ENCODE data around the gene SLC4A8. TPM values are rescaled to one million over a fixed set of nuclear protein-coding genes. Genes with fewer than 3 reads are reported as not detected.

The SLC4A8 gene
- total RNA-seq, 1 donor from 2014 or later: 2.3 TPM

DNA sequence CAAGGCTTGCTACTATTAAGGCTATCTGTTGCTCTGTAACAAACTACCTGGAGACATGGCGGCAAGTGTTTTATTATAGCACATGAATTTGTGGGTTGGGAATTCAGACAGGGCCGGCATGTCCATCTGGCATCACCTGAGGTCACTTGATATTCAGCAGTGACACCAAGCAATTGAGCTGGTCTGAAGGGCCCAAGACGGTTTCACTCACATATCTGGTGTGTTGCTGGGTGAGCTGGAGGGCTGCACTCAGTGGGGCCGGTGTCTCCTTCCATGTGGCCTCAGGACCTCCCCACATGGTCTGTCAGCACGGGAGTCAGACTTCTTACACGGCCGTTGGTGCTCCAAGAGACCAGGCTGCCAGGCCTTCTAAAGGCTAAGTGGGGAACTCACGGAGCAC is 114.0 kb downstream of the SLC4A8 start:
- no peak for DNase-seq
- Mint-ChIP-seq H3K36me3 (ENCODE audit: low read depth) (no peaks in the 10 kb centered on the region), H3K4me3 (no peak overlapping the region), H3K9me3 (no peaks in the 10 kb centered on the region), H3K27me3 (peaks cover 13% of the 10 kb centered on the region), H3K27ac (no peak overlapping the region), H3K4me1 (no peaks in the 10 kb centered on the region)
- intact Hi-C loops (cut with micrococcal nuclease): no loop called here

- intact Hi-C loops (cut with micrococcal nuclease): no loop called here
- DNase-seq: no peak
- H3K27ac Mint-ChIP-seq: no peak overlapping the region
- H3K4me3 Mint-ChIP-seq: no peak overlapping the region
- H3K4me1 Mint-ChIP-seq: no peaks in the 10 kb centered on the region
- no peaks in the 10 kb centered on the region for H3K9me3 Mint-ChIP-seq
- no peaks in the 10 kb centered on the region for H3K36me3 Mint-ChIP-seq (ENCODE audit: low read depth)
- H3K27me3 Mint-ChIP-seq: peaks cover 9% of the 10 kb centered on the region
Measured at GRCh38 chr12:51540996-51541395, 116.4 kb downstream of the SLC4A8 start.

DNA sequence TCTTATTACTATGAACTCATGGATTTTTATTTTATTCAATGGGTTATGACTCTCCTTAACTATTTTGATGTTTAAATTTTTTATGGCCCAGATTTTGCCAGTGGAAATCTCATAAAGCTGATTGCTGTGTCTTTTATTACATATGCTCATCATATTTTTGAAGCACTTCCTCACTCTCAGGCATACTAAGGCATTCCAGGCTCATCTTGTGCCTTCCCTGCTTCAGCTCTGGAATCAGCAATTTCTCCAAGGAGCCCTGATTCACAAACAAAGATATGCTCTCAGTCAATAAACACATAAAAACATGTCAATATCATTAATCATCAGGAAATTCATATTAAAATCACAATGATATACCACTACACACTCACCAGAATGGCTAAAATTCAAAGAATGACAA is 121.5 kb downstream of the SLC4A8 start:
- H3K4me1 Mint-ChIP-seq: no peaks in the 10 kb centered on the region
- H3K36me3 Mint-ChIP-seq (ENCODE audit: low read depth): no peaks in the 10 kb centered on the region
- peaks cover 25% of the 10 kb centered on the region for H3K27me3 Mint-ChIP-seq
- no peak for DNase-seq
- intact Hi-C loops (cut with micrococcal nuclease): no loop called here
- no peak overlapping the region for H3K27ac Mint-ChIP-seq
- no peaks in the 10 kb centered on the region for H3K9me3 Mint-ChIP-seq
- H3K4me3 Mint-ChIP-seq: no peak overlapping the region

DNA sequence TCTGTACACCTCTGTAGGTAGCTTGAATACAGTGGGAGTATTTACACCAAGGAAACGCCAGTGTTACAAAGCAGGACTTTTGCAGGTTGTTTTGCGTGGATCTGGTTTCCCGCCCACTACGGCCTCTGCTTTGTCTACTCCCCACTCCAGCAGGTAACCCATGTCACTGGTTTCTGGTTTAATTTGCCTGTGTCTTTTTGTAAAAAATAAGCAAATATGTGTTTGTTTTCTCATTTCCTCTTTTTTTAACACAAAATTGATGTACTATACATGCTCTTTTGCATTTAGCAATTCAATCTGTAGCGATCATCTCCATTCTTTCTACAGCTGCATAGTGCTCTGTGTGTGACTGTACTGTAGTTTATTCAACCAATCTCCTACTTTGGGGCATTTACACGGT is 123.0 kb downstream of the SLC4A8 start:
- Mint-ChIP-seq H3K4me3 (no peak overlapping the region), H3K4me1 (no peaks in the 10 kb centered on the region), H3K36me3 (ENCODE audit: low read depth) (no peaks in the 10 kb centered on the region), H3K9me3 (no peaks in the 10 kb centered on the region), H3K27me3 (peaks cover 28% of the 10 kb centered on the region), H3K27ac (no peak overlapping the region)
- no peak for DNase-seq
- intact Hi-C loops (cut with micrococcal nuclease): no loop called here

- Mint-ChIP-seq H3K36me3 (ENCODE audit: low read depth) (no peaks in the 10 kb centered on the region), H3K27ac (no peak overlapping the region), H3K4me3 (no peak overlapping the region), H3K9me3 (no peaks in the 10 kb centered on the region), H3K27me3 (peaks cover 32% of the 10 kb centered on the region), H3K4me1 (no peaks in the 10 kb centered on the region)
- intact Hi-C loops (cut with micrococcal nuclease): no loop called here
- no peak for DNase-seq
Measured at GRCh38 chr12:51548241-51548640, 123.6 kb downstream of the SLC4A8 start.

DNA sequence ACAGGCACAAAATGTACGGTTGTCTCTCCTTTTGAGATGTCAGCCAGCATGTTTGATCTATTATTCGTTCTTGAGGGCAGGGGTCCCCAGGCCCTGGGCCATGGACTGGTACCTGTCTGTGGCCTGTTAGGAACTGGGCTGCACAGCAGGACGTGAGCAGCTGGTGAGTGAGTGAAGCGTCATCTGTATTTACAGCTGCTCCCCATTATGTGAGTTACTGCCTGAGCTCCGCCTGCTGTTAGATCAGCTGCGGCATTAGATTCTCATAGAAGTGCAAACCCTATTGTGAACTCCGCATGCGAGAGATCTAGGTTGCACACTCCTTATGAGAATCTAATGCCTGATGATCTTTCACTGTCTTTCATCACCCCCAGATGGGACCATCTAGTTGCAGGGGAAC is 125.0 kb downstream of the SLC4A8 start:
- H3K4me1 Mint-ChIP-seq: no peaks in the 10 kb centered on the region
- peaks cover 34% of the 10 kb centered on the region for H3K27me3 Mint-ChIP-seq
- no peaks in the 10 kb centered on the region for H3K36me3 Mint-ChIP-seq (ENCODE audit: low read depth)
- H3K4me3 Mint-ChIP-seq: no peak overlapping the region
- no peaks in the 10 kb centered on the region for H3K9me3 Mint-ChIP-seq
- H3K27ac Mint-ChIP-seq: no peak overlapping the region
- DNase-seq: no peak
- intact Hi-C loops (cut with micrococcal nuclease): no loop called here

Other genes with a start within 250 kb of the SLC4A8 start
- 5.1 and 9.0 TPM in 2 replicates for gene POU6F1, start 206.8 kb upstream of the SLC4A8 start, total RNA-seq
- 135 and 146 TPM in 2 replicates for gene DAZAP2, start 186.0 kb upstream of the SLC4A8 start, total RNA-seq
- 0.24 and 0.26 TPM in 2 replicates for gene SMAGP, start 154.4 kb upstream of the SLC4A8 start, total RNA-seq
- 31.7 and 33.2 TPM in 2 replicates for gene BIN2, start 100.7 kb upstream of the SLC4A8 start, total RNA-seq
- gene CELA1, start 78.2 kb upstream of the SLC4A8 start, total RNA-seq: not detected in 2 replicates
- gene GALNT6, start 33.4 kb upstream of the SLC4A8 start, total RNA-seq: 10.7 and 12.8 TPM in 2 replicates
- 0.12 and 0.38 TPM in 2 replicates for gene SCN8A, start 166.4 kb downstream of the SLC4A8 start, total RNA-seq

All from activated CD4-positive, alpha-beta T cell treated with anti-CD3 and anti-CD28 coated beads, Interleukin-2, amount 10 ng/mL, durations not matched to agents 24 days and 14 days (primary cell).